ENCODE data around the gene BICRA.
A peak's percentile ranks its signal among the peaks of the same experiment; 100 is the strongest.

BICRA gene

GRCh38 chr19:47601180-47601904 is 7.6 kb upstream of the BICRA start:
- DNase-seq (ENCODE audit: low spot score), result no peak

GRCh38 chr19:47603706-47604565 is 5.0 kb upstream of the BICRA start:
- no peak for DNase-seq (ENCODE audit: low spot score)

GRCh38 chr19:47607564-47608073 is 1.3 kb upstream of the BICRA start:
- no peak for DNase-seq (ENCODE audit: low spot score)

GRCh38 chr19:47608074-47608918 is 638 bp upstream of the BICRA start:
- peak; percentile 95 for DNase-seq (ENCODE audit: low spot score)

GRCh38 chr19:47609906-47610894 is 1.3 kb downstream of the BICRA start:
- DNase-seq (ENCODE audit: low spot score), result peak; percentile 56

GRCh38 chr19:47610902-47611301 is 2.0 kb downstream of the BICRA start:
- no peak for DNase-seq (ENCODE audit: low spot score)

GRCh38 chr19:47613165-47614020 is 4.5 kb downstream of the BICRA start:
- no peak for DNase-seq (ENCODE audit: low spot score)

GRCh38 chr19:47614021-47614295 is 5.0 kb downstream of the BICRA start:
- no peak for DNase-seq (ENCODE audit: low spot score)

GRCh38 chr19:47614559-47614958 is 5.6 kb downstream of the BICRA start:
- no peak for DNase-seq (ENCODE audit: low spot score)

- no peak for DNase-seq (ENCODE audit: low spot score)
Measured at GRCh38 chr19:47615230-47615629, 6.3 kb downstream of the BICRA start.

- DNase-seq (ENCODE audit: low spot score), result no peak
Measured at GRCh38 chr19:47615714-47616113, 6.8 kb downstream of the BICRA start.

GRCh38 chr19:47618771-47619170 is 9.8 kb downstream of the BICRA start:
- DNase-seq (ENCODE audit: low spot score), result no peak

GRCh38 chr19:47619763-47620162 is 10.8 kb downstream of the BICRA start:
- DNase-seq (ENCODE audit: low spot score), result no peak

- DNase-seq (ENCODE audit: low spot score), result no peak
Measured at GRCh38 chr19:47623151-47623920, 14.4 kb downstream of the BICRA start.

GRCh38 chr19:47623921-47624391 is 15.0 kb downstream of the BICRA start:
- DNase-seq (ENCODE audit: low spot score), result no peak

- no peak for DNase-seq (ENCODE audit: low spot score)
Measured at GRCh38 chr19:47625650-47626049, 16.7 kb downstream of the BICRA start.

GRCh38 chr19:47626238-47626637 is 17.3 kb downstream of the BICRA start:
- DNase-seq (ENCODE audit: low spot score), result no peak

GRCh38 chr19:47628078-47628771 is 19.3 kb downstream of the BICRA start:
- DNase-seq (ENCODE audit: low spot score), result no peak

GRCh38 chr19:47630594-47630993 is 21.7 kb downstream of the BICRA start:
- no peak for DNase-seq (ENCODE audit: low spot score)

Data from HuH-7.5 (cell line).